Peyer's patch (tissue), 4 donors: ENCODE data around the gene UGT1A6.

Experiments used
- POLR2A ChIP-seq, 2 donors: fragments of 450-650 bp; IDR thresholded peaks; one replicate each; pipeline ENCODE4 v1.5.1; 2017; ENCODE audit warnings: antibody characterized with exemption in 2 of 2, mild to moderate bottlenecking in 2 of 2, moderate library complexity in 2 of 2
- TF ChIP-seq, protein P1 (sequence below), 6 experiments: fragments of 450-650 bp in 4 of 6; fragments of 200-600 bp in 2 of 6; sonication (generic) in 1 of 6; IDR thresholded peaks; one replicate each; pipeline ENCODE4 v1.5.1; 2017 to 2019; ENCODE audit warnings: antibody characterized with exemption in 6 of 6, mild to moderate bottlenecking in 3 of 6, moderate library complexity in 1 of 6

DNA sequence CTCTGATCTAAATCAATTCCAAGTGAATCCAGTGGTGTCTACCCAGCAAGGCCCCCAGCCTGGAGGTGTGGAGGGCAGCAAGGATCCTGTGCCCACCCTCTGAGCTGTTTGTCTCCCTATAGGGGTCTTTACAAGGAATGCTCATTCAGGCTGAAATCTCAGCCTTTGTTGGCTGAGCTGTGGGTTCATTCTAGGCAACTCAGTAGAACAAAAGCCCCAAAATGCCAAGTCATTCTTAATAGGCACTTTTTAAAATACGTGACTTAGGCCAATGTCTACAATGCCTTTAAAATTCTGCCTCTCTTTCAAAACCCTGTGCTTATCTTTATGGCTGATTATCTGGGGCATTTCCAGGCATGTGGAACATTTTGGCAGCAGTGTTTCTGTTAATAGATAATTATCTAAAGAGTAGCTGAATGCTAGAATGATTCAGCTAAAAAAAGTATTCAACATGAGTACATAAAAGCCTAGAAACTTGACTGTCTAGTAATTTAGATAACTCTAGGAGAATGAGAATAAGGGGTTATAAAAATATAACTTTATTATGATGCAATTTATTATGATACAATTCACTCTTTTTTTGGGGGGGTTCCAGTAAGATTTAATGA, 7.4 kb downstream of the UGT1A6 start:
- TF ChIP-seq, protein P1, sequence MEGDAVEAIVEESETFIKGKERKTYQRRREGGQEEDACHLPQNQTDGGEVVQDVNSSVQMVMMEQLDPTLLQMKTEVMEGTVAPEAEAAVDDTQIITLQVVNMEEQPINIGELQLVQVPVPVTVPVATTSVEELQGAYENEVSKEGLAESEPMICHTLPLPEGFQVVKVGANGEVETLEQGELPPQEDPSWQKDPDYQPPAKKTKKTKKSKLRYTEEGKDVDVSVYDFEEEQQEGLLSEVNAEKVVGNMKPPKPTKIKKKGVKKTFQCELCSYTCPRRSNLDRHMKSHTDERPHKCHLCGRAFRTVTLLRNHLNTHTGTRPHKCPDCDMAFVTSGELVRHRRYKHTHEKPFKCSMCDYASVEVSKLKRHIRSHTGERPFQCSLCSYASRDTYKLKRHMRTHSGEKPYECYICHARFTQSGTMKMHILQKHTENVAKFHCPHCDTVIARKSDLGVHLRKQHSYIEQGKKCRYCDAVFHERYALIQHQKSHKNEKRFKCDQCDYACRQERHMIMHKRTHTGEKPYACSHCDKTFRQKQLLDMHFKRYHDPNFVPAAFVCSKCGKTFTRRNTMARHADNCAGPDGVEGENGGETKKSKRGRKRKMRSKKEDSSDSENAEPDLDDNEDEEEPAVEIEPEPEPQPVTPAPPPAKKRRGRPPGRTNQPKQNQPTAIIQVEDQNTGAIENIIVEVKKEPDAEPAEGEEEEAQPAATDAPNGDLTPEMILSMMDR (IDR thresholded peaks at IDR 0.05), result no peak
- no peak for TF ChIP-seq POLR2A (IDR thresholded peaks at IDR 0.05)
